Measurements from ENCODE around the gene MYH10. TPM values are rescaled to one million over a fixed set of nuclear protein-coding genes. Genes with fewer than 3 reads are reported as not detected.

The MYH10 gene
- total RNA-seq, 1 donor from 2014 or later: 49.7 TPM

- no peaks in the 10 kb centered on the region for H3K27me3 ChIP-seq (ENCODE audit: low read depth)
- no peak overlapping the region for H3K27ac ChIP-seq (replicated peaks)
- H3K36me3 ChIP-seq: no peaks in the 10 kb centered on the region
- no peak for DNase-seq
- intact Hi-C loops (cut with micrococcal nuclease): no loop called here
- no peak overlapping the region for H3K4me3 ChIP-seq
- peaks cover 11% of the 10 kb centered on the region for H3K4me1 ChIP-seq
- no peaks in the 10 kb centered on the region for H3K9me3 ChIP-seq (replicated peaks)
- TF ChIP-seq, protein P1, sequence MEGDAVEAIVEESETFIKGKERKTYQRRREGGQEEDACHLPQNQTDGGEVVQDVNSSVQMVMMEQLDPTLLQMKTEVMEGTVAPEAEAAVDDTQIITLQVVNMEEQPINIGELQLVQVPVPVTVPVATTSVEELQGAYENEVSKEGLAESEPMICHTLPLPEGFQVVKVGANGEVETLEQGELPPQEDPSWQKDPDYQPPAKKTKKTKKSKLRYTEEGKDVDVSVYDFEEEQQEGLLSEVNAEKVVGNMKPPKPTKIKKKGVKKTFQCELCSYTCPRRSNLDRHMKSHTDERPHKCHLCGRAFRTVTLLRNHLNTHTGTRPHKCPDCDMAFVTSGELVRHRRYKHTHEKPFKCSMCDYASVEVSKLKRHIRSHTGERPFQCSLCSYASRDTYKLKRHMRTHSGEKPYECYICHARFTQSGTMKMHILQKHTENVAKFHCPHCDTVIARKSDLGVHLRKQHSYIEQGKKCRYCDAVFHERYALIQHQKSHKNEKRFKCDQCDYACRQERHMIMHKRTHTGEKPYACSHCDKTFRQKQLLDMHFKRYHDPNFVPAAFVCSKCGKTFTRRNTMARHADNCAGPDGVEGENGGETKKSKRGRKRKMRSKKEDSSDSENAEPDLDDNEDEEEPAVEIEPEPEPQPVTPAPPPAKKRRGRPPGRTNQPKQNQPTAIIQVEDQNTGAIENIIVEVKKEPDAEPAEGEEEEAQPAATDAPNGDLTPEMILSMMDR (IDR thresholded peaks at IDR 0.05; ENCODE audit: borderline replicate concordance): no peak
Observed at GRCh38 chr17:8583954-8584353, 46.6 kb downstream of the MYH10 start.

DNA sequence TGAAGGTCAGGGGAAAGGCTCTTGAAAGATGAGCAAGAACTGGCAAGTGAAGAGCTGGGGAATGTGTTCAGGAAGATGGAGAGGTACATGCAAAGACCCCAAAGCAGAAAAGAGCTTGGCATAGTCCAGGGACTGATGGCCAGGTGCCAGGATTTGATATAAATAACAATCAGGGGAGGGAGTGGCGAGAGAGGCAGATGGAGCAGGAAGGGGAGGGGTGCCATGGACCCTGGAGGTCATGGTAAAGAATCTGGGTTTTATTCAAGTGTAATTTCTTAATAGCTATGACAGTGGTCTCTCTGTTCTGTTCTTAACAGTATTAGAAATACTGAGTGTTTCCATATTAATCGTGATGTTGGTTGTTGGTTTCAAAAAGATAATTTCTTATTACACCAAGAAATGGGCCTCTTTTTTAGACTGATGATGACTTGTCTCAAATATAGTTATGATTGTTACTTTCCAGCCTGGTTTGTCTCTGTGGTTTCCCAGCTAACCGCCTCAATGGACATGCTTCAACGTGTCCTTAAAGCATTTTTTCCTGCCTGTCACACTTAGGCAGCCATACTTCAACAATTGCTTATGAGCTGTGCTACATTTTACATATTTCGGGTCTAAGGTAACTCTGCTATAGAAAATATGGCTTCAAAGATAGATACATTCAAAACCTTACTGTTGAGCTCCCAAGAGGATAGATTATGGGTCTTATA, 49.4 kb downstream of the MYH10 start:
- no peak for DNase-seq
- Histone ChIP-seq H3K27me3 (ENCODE audit: low read depth) (no peaks in the 10 kb centered on the region), H3K27ac (replicated peaks) (no peak overlapping the region), H3K4me1 (peaks cover 11% of the 10 kb centered on the region), H3K9me3 (replicated peaks) (no peaks in the 10 kb centered on the region), H3K4me3 (no peak overlapping the region), H3K36me3 (peaks cover 5% of the 10 kb centered on the region)
- intact Hi-C loops (cut with micrococcal nuclease): no loop called here
- TF ChIP-seq, protein P1 (IDR thresholded peaks at IDR 0.05; ENCODE audit: borderline replicate concordance): no peak

GRCh38 chr17:8577868-8578267, 52.7 kb downstream of the MYH10 start:
- no peak for DNase-seq
- H3K27ac ChIP-seq (replicated peaks): no peak overlapping the region
- no peak overlapping the region for H3K4me3 ChIP-seq
- H3K36me3 ChIP-seq: peaks cover 5% of the 10 kb centered on the region
- TF ChIP-seq, protein P1 (IDR thresholded peaks at IDR 0.05; ENCODE audit: borderline replicate concordance): no peak
- no peaks in the 10 kb centered on the region for H3K9me3 ChIP-seq (replicated peaks)
- H3K27me3 ChIP-seq (ENCODE audit: low read depth): no peaks in the 10 kb centered on the region
- intact Hi-C loops (cut with micrococcal nuclease): no loop called here
- peaks cover 11% of the 10 kb centered on the region for H3K4me1 ChIP-seq

DNA sequence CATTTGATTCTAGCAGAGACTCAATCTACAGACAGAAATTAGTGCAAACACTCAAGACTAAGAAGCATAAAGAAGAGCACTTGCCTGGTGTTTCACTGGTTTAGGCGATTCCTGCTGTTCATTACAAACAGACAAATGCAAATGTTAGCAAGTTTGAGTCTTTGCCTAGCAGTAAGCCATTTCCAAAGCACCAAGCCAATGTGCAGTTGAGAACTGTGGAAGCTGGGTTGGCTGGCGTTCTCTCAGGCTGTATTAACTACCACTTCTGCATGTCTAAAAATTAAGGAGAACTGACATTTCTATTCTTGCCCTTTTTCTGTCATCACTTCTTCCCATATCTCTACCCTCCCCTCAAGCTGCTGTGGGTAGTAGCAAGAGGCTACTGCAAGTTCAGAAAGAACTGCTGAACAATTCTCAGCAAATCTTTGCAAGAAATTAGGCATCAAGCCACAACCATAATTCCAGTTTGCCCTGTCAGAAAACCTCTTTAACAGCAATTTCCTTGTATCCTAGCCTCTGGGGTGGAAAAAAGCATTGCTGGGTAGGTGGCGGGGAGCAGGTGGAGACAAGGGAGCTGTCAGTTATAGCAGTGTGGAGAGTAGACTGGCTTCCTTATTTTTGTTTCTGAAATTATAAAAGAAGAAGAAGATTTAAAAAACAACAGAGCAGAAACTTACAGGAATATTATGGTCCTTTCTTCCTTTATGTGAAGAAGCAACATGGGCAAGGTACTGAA, 53.8 kb downstream of the MYH10 start:
- Histone ChIP-seq H3K27ac (replicated peaks) (no peak overlapping the region), H3K9me3 (replicated peaks) (no peaks in the 10 kb centered on the region), H3K4me1 (peaks cover 11% of the 10 kb centered on the region), H3K4me3 (no peak overlapping the region), H3K27me3 (ENCODE audit: low read depth) (no peaks in the 10 kb centered on the region), H3K36me3 (peaks cover 5% of the 10 kb centered on the region)
- DNase-seq: no peak
- intact Hi-C loops (cut with micrococcal nuclease): no loop called here
- TF ChIP-seq, protein P1 (IDR thresholded peaks at IDR 0.05; ENCODE audit: borderline replicate concordance): no peak

- DNase-seq: peak; percentile 21
- peaks cover 5% of the 10 kb centered on the region for H3K36me3 ChIP-seq
- H3K4me3 ChIP-seq: no peak overlapping the region
- H3K4me1 ChIP-seq: no peaks in the 10 kb centered on the region
- intact Hi-C loops (cut with micrococcal nuclease): loop anchor here (5.0 kb wide), 1 partner anchor 173 kb away; no protein-coding TSS in a partner anchor
- no peak overlapping the region for H3K27ac ChIP-seq (replicated peaks)
- no peaks in the 10 kb centered on the region for H3K9me3 ChIP-seq (replicated peaks)
- TF ChIP-seq, protein P1 (IDR thresholded peaks at IDR 0.05; ENCODE audit: borderline replicate concordance): peak; percentile 60
- no peaks in the 10 kb centered on the region for H3K27me3 ChIP-seq (ENCODE audit: low read depth)
Observed at GRCh38 chr17:8574687-8575086, 55.8 kb downstream of the MYH10 start.
